ENCODE measurements around the gene RNF220. TPM values are rescaled to one million over a fixed set of nuclear protein-coding genes. Genes with fewer than 3 reads are reported as not detected.

RNF220 gene
- polyA plus RNA-seq (ENCODE audit: insufficient read length) = 58.9 TPM

DNA sequence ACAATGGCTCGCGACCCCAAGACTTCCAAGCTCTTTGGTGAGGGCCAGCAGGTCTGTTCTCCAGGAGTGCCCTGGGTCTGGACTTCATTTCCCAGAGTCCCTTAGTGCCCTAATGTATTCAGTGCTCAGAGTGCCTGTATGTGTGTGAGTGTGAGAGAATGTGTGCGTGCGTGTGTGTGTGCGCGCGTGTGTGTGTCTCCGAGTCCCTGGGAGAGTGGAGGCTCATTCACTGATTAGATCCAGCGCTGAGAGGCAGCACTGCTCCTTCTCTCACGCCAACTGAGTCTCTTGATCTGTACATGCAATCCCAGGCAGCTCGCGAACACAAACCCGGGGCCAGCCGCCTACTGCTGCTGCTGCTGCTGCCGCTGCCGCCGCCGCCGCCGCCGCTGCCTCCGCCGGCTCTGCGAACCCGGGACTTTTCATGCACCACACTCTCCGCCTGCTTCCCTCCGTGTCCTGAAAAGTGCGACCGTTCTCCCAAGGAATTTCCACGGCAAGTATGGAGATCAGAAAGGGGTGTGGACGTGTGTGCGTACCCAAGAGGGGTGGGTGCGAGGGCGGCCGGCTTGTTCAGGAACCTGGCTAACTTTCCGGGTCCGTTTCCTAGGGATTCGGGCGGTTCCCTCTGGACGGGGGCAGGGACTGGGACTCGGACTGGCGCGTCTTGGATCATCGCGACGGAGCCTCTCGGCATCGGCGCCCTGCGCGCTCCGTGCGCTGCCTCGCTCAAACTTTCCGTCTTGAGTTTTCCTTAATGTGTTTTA is at the start of gene RNF220:
Gene RNF220, plus strand, starts transcription at position 225 of the 767 bp plus-strand sequence.
- no peak for DNase-seq (ENCODE audit: low read depth)

DNA sequence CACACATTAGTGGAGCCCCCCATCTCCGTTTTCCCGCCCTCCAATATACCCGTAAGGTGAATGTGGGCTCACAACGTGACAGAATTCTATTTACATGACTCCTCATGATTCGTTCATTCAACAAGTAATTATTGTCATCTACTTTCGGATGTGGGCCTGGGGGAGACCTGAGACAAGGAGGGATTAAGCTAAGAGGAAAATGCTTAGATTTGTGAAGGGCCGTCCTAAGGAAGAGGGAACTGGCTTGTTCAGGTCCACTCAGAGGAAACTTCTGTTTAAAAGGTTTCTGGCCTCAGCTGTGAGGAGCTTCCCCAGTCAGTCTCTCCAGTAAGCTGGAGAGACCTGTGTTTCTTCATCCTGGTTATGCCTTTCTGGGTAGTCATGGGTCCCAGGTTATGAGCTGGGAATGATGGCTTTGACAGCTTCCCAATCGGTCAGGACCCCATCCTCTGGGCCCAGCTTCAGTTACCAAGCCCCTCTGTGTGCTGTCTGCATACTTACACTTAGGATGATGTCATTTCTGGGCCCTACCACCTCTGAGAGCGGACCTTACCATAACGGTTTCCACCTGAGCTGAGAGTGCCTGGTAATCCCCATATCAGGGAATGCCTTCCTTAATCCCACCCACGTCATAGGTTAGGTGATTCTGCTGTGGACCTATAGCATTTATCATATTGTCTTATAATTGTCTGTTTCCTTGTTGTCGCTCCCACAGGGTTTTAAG is 49.3 kb upstream of the RNF220 start:
- DNase-seq (ENCODE audit: low read depth) = no peak

DNA sequence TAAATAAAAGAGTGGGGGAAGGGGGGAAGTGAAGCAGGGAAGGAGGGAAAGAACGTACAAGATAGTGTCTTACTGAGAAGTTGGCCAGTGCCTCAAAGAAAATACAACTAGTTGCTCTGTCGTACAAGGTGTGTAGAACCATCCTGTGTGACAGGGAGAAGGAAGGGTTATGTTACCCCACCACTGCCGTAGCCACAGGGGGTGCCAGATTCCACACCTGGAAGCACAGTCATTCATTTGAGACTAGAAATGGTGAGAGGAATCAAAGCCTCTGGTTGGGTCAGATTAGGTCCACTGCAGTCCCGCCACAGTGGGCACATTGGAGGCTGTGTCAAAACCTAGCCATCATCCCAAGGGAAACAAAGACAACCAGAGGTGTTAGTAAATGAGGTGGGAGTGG is 47.3 kb upstream of the RNF220 start:
- DNase-seq (ENCODE audit: low read depth) = no peak

DNA sequence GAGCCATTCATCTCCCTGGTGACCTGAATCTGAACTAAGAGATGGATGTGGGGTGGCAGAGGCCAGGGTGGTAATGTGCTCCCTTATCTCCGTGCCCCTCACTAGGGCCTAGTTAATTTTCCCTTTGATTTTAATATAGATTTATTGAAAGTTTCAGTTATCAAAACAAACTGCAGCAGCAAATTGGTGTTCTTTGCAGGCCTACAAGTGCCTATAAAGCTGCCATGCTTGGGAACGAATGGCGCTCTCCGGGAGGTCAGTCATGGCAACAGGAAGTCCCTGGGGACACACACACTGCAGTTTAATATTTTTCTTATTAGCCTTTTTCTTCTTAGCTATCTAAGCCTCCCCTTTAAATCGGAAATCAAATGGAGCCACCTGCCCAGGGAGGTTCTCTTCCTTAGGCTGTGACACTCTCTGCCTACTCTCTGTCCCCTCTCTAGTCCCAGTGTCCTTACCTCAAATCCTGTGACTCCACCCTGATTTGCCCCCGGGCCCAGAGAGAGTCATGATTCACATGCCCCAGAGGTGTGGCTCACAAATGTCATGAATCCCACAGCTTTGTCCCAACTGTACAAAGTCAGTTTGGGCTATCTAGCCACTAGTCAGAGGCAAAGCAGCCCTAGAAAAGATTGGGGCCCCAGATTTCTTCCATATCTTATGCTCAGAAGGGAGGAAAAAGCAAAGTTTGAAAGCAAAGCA is 45.7 kb upstream of the RNF220 start:
- DNase-seq (ENCODE audit: low read depth) = no peak

DNA sequence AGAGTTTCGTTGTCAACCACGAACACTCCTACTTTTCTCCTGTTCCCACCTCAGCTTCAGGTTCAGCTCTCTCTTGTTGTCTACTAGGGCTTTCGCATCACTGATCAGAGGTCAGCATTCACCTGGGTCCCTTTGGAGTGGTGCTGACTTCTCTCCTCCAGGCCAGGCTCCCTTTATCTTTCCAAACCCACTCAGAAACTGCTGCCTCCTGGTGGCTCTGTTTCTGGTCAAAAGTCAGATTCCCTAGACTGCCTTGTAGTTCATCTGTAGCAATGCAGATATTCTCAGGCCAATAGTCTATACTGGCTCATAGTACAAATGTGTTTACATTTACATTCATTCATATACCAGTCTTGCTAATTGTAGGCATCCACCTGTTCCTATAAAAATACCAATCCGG is 43.6 kb upstream of the RNF220 start:
- DNase-seq (ENCODE audit: low read depth) = no peak

DNA sequence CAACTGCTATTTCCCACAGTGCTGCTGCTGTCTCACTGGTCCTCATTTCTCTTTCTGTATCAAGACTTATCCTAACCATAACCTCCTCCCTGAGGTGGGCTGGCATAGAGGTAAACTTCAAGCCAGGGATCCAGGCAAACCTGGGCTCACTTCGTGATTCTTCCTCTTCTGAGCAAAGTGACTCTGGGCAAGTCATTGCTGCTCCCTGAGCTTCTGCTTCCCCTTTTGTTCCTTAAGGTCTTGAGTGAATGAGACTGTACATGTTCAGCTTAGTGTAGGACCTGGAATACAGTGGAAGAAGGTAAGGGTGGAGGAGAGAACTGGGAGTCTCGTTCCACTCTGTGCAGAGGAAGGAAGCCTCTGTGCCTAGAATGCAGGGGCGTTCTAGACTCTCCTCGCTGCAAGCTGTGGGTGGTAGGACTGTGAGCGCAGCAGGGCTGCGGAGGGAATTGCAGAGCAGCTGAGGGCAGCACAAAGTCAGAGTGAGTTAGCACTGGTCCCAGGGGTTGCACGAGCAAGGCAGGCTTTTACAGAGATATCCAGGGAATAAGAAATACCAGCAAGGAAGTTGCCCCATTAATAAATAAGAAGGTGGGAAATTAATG is 38.6 kb upstream of the RNF220 start:
- no peak for DNase-seq (ENCODE audit: low read depth)

DNA sequence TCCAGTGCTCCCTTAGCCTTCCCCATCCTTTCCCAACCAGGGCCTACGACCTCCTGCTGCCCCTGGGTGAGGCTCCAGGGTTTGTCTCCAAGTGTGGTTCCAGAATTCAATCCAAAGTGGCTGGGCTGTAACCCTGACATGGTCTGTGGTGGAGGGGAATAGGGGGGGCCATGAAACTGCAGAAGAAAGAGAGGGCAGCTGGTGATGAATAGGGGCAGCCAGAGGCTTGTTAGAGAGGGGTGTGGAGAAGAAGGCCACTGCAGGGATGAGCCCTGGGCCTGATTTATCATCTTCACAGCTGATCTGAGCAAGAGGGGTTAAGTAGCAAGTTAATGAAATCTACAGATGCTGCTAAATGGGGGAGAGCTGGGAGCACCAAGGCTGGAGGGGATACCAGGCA is 37.1 kb upstream of the RNF220 start:
- DNase-seq (ENCODE audit: low read depth) = no peak

DNA sequence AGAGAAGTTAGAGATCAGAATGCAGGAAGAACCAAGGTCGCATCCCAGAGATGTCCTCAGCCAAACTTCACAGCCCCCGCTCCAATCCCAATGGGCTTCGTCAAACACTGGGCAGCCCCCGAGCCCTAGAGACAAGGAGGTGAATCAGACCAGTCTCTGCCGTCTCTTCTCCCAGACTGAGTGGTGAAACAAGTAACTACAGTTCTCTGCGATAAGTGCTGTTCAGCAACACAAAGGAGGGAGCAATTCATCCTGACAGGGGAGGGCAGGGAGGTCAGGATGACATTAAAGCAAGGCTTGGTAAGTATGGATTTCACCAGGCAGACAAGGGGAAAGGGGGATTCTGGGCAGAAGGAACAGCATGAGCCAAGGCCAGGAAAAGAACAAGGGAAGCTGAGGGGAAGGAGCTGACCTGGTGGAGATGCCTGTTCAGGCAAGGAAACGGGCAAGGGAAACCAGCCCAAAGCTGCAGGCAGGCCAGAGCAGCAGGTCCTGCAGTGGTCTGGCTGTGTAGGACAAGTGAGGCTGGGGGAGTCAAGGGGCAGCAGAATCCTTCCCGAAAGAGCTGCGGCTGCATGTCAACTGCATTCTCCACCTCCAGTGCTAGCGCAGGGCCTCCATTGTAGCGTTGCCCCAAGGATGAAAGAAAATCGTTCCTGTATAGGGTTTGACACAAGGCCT is 36.4 kb upstream of the RNF220 start:
- DNase-seq (ENCODE audit: low read depth) = no peak

DNA sequence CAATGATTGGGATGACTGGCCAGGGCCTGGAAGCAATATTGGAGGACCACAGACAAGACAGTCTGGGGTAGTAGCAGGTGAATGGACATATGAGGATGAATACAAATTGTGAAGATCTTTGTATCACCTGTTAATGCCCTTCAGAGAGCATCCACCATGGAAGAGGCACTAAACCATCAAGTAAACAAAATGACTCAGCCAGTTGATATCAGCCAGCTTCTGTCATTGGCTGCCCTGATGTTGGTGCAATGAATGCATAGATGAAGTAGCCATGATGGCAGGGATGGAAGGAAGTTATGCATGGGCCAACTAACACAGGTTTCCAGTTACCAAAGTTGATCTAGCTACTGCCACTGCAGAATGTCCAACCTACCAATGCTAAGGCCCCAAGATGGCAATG is 33.8 kb upstream of the RNF220 start:
- no peak for DNase-seq (ENCODE audit: low read depth)

DNA sequence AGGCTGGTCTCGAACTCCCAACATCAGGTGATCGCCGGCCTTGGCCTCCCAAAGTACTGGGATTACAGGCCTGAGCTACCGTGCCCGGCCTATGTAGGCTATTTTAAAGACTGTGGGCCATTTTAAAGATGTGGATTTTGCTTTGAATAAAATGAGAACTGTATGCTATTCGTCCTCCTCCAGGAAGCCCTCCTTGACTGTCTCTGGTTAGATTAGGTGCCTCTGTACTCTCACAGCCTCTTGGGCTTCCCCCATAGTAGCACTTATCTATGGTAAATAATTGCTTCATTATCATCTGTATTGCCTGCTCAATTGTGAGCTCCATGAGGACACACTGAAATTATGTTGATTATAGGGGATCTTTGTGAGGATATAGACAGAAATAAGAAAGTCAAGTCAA is 29.5 kb upstream of the RNF220 start:
- DNase-seq (ENCODE audit: low read depth) = no peak

DNA sequence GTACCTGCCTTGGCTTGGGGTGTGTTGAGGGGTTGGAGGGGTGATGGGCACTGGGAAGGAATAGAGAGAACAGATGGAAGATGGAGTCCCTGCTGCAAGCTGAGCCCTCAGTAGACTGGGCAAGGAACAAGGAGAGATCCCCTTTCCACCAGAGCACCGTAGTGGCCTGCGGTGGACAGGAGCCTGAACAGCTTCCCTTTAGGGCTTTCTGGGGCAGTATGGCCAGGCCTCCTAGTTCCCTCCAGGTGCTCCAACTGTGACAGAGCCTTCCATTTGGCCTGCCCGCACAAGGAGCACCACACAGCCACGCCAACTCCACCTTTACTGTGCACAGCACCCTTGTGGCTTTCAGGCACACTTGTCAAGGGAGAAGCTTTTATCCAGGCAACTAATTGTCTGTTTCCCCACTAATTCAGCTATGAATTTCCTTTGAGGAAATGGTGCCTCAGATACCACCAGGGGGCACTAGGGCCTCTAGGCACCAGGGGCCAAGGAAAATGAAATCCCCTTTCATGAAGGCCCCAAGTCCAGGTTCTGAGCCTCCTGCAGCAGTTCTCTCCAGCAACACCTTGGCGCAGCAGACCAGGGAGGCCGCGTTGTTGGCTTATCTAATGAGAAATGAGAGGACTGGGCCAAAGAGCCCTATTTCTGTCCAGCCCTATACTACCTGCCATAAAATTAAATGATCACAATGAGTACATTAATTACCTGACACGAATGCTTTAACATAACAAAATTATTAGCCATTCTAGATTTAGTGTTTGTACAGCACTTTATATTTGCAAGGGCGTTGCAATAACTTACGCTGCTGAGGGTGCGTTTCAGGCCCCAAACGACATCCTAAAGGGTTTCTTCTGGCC is 26.9 kb upstream of the RNF220 start:
- DNase-seq (ENCODE audit: low read depth) = no peak

DNA sequence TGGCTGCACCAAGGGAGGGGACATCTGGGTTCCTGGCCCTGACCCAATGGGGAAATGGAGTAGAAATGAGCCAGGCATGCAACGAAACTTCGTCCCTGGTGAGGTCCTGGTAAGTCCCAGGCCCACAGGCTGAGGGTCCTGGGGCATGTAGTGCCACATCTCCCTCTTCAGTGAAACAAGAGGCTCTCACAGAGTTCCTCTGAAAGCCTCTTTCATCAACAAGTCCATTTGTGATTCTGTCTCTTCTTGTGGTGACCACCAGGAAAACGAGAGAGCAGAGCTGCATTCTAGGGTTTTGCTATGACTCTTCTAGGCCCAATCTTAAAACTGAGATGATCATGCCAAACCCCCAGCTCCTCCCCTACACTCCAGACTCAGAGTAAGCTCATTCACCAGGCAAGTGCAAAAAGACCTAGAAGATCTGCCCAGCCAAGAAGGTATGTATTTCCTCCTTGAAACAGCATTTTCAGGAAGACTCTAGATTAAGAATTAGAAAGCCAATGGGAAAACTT is 24.3 kb upstream of the RNF220 start:
- no peak for DNase-seq (ENCODE audit: low read depth)

DNA sequence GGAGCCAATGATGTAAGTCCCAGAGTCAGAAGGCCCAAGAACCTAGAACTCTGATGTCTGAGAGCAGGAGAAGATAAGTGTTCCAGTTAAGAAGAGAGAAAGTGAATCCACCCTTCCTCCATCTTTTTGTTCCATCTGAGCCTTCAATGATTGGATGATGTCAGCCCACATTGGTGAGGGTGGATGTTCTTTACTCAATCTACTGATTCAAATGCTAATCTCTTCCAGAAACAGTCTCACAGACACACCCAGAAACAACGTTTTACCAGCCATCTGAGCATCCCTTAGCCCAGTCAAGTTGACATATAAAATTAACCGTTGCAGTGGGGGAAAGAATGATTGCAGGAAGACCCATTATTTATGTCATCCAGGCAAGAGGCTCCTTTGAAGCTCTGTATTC is 16.5 kb upstream of the RNF220 start:
- DNase-seq (ENCODE audit: low read depth) = no peak

DNA sequence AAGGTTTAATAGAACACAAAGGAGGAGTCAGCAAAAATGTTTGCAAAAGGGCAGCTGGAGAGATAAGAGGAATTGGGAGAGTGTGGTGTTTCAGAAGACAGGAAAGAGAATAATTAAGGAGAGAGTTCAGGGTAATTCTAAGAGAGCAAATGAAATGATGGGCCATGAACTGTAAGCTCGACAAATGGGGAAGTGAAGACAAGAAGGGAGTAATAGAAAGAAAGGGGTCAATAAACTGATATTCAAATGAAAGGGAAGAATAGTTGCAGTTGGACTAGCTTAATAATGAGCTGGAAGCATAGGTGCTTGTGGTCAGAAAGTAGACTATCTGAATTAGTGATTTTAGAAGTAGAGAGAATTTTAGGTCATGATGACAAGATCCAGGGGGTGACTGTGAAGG is 15.6 kb upstream of the RNF220 start:
- no peak for DNase-seq (ENCODE audit: low read depth)

DNA sequence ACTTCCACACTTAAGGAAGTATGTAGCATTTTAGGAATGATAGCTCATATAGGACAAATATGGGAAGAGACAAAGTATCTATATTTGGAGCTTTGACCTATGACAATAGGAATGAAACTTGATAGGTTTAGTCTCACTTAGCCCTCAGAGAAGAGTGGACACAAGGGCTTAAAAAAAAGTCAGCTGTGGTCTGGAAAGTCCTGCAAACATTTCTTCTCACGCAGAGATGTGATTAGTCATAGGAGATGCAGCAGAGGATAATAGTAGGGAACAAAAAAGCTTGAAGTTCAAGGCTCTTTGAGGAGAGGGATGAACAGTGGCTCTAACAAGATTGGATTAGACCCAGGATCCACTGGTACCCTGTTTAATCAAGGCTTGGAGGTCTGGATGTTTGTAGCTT is 14.8 kb upstream of the RNF220 start:
- DNase-seq (ENCODE audit: low read depth) = no peak

DNA sequence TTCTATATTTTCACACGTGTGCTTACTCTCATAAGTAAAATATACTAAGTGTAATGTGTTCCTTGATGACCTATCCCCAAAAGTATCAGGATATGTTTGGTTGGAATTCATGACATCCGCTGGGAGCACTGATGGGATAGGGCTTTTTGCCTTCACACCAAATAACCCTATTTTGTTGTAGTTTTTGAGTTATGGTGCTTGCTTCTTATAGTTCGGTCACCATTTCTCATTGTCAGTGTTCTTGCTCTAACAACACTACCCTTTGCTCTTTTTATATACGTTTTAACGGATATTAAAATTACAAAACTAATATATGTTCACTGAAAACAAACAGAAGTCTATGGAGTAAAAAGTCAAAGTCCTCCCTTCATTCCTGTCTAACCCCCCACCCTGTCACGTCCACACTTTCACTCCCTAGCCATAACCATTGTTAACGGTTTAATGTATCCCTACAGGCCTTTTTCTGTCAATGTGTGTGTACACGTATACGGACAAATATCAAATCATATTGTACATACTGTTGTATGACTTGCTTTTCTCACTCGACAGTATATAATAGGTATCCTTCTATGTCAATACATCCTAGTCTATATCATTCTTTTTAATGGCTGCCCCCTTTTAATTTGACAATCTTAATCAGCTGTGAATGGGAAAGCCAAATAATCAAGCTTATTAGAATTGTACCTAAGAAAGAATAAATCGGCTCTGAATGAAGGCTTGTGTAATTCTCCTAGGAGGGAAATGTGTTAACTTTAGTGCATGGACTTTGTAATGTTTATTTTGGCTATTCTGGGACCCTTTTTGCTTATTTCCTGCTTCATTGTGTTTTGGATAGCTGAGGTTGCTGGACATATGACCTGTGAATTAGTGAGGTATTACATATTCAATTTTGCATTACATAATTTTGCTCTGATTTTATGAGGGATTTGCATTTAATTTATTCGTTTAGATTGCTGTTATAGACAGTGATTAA is 3.5 kb upstream of the RNF220 start:
- no peak for DNase-seq (ENCODE audit: low read depth)

DNA sequence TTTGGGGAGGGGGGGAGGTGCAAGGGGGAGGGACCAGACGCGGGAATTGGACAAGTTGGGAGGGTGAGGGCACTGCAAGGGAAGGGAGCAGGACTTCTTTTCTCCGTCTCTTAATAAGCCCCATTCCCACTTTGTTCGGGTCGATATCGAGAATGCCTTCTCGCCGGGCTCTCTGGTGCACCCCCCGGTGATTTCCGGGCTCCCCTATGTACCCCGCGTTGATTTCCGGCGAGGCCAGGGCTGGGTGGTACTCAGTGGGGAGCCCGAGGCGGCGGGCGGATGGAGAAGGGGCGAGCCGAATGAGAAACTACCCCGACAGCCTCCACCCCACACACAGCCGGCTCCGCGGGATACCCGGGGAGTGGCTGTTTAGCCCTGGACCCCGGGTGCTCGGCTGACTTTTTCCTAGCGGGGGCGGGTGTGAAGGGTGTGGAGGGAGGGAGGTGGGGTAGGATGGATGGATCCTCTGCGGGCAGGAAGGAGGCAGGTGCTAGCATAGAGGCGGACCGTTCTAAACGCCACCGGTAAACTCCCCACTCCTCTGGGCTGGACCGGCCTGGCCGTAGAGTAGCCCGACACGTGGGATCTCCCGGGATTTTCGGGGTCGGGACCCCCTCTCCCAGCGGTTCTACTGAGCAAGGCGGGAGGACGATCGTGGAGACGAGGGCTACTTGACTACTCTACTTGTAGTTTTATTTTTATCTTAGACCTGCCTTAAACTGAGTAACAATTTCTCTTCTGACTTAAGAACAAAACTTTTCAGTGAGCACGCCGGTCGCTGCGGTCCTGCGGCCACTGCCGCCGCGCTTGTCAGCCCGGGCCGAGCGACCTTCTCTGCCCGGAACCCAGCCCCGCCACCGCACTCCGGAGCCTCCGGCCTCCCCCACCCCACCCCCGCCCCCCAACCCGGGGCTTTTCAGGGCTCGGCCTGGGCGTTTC is 1.0 kb downstream of the RNF220 start:
- DNase-seq (ENCODE audit: low read depth) = no peak

DNA sequence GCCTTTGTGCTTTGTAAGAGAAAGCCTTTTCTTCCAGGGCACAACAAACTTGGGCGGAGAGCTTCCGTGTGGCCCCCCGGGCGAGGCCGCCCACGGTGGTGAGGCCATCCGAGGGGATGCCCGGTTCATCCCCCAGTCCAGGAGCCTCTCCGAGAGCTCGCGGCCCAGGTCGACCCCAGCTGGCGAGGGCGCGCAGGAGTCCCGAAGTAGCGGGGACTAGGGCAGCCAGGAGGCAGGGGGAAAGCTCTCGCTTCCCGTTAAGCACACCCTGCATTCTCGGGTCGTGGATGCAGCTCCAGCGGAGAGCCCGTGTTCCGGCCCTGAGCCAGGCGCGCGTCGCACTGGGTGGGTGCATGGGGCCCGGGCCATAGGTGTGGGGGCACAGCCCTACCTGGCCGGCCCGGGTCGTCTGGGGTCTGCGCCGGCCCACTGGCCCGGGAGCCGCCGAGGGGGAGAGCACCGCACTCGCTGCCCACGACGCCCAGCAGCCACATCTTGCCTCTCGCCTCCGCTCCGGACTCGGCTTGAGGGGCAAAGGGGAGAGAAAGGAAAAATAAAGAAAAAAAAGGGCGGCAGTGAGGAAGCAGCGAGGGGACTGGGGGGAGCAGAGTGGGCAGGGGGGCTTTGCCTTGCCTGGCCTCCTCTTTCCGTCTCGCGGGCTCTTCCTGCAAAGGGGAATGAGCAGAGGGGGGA is 1.8 kb downstream of the RNF220 start:
- DNase-seq (ENCODE audit: low read depth) = no peak
